WTC11 (cell line): ENCODE results near the gene ALDOA.

Source experiments
- ATF2 ChIP-seq: sonication (generic); formaldehyde crosslinking; IDR thresholded peaks from 2 replicates; pipeline ENCODE4 v1.8.1; 2022; ENCODE audit warnings: low read depth, missing genetic modification reagents, borderline replicate concordance
- ATF6 ChIP-seq: sonication (generic); formaldehyde crosslinking; IDR thresholded peaks from 2 replicates; pipeline ENCODE4 v1.8.1; 2023; ENCODE audit warnings: mild to moderate bottlenecking, missing genetic modification reagents
- CDX4 ChIP-seq: fragments of 250-450 bp; sonication (Bioruptor Pico); IDR thresholded peaks from 2 replicates; pipeline ENCODE4 v1.9.0; 2021; ENCODE audit warnings: moderate library complexity, mild to moderate bottlenecking, inconsistent platforms, borderline replicate concordance
- CTCF ChIP-seq: fragments of 200-600 bp; IDR thresholded peaks from 2 replicates; pipeline ENCODE4 v1.8.0; 2022; ENCODE audit warnings: antibody characterized with exemption
- GABPB1 ChIP-seq: sonication (generic); formaldehyde crosslinking; IDR thresholded peaks from 2 replicates; pipeline ENCODE4 v1.8.1; 2023; ENCODE audit warnings: mild to moderate bottlenecking, missing genetic modification reagents
- NFE2L1 ChIP-seq: sonication (generic); formaldehyde crosslinking; IDR thresholded peaks from 2 replicates; pipeline ENCODE4 v1.8.1; 2023; ENCODE audit warnings: missing genetic modification reagents
- NFYB ChIP-seq: sonication (generic); formaldehyde crosslinking; conservative IDR thresholded peaks from 2 replicates; pipeline ENCODE4 v1.8.0; 2022; ENCODE audit warnings: low read depth, missing genetic modification reagents
- RELA ChIP-seq: sonication (generic); formaldehyde crosslinking; IDR thresholded peaks from 2 replicates; pipeline ENCODE4 v1.8.1; 2022; ENCODE audit warnings: missing genetic modification reagents, mild to moderate bottlenecking, borderline replicate concordance

- TF ChIP-seq CTCF (peak; percentile 89), NFYB (CRISPR knock-in tag) (no peak), NFE2L1 (CRISPR knock-in tag) (no peak), GABPB1 (CRISPR knock-in tag) (no peak), ATF2 (CRISPR knock-in tag) (no peak), CDX4 (no peak), RELA (no peak), ATF6 (CRISPR knock-in tag) (no peak)
Measured at GRCh38 chr16:30032083-30032819, 33.3 kb upstream of the ALDOA start.
